GM10248 (cell line): ENCODE data around the gene GNG7.
"Not testable (repeated sequence)": the region's sequence is repeated elsewhere in the genome, so short reads cannot be mapped to it uniquely, and the experiment has no call there.

Source experiments
- CTCF ChIA-PET: fragments of 300-600 bp; sonication (Branson Sonifier 250); formaldehyde crosslinking; extraction: SDS; loops from one replicate; lab custom pipeline; 2021; ENCODE audit warnings: antibody characterized with exemption; lab: Yijun Ruan, JAX
- POLR2A ChIA-PET: fragments of 350-650 bp; sonication (Branson Sonifier 250); formaldehyde crosslinking; extraction: SDS; loops from one replicate; lab custom pipeline; 2020; ENCODE audit warnings: antibody characterized with exemption; lab: Yijun Ruan, JAX
- DNase-seq: peaks from one replicate; pipeline ENCODE4 v3.0.0; 2012; ENCODE audit errors: extremely low spot score
- TF ChIP-seq, protein P1 (sequence below): IDR thresholded peaks from 2 replicates; pipeline ENCODE4 v1.5.1; 2012; ENCODE audit warnings: mild to moderate bottlenecking, low read depth; ENCODE audit errors: extremely low read depth, missing control alignments, control extremely low read depth

The GNG7 gene

DNA sequence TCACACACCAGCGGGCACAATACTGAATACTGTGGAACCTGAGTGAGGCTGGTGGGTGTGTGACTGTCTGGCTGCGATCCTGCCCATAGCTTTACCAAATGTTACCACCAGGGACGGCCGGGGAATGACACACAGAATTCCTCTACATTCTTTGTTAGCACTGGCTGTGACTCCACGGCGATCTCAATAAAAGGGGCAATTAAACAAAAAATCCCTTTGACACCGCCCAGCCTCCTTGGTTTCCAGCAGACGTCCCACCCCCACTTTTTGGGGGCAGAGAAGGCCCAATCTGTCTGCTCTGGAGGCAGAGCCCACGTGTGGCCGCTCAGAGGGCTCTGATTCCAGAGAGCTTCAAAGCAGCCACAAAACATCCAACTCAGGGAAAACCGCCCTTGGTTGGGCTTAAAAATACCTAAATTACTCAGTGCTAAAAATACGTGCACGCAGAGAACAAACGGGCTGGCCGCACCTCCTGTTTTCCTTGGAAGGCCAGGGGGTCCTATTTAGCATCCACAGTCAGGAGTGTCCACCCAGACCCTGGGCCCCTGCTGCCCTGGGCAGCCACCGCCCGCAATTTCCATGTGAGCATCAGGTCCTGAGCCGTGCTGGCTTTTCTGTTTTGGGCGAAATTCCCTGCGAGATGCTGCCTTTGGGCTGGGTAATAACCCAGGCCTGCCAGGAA lies 178.7 kb downstream of the GNG7 start:
- TF ChIP-seq, protein P1, sequence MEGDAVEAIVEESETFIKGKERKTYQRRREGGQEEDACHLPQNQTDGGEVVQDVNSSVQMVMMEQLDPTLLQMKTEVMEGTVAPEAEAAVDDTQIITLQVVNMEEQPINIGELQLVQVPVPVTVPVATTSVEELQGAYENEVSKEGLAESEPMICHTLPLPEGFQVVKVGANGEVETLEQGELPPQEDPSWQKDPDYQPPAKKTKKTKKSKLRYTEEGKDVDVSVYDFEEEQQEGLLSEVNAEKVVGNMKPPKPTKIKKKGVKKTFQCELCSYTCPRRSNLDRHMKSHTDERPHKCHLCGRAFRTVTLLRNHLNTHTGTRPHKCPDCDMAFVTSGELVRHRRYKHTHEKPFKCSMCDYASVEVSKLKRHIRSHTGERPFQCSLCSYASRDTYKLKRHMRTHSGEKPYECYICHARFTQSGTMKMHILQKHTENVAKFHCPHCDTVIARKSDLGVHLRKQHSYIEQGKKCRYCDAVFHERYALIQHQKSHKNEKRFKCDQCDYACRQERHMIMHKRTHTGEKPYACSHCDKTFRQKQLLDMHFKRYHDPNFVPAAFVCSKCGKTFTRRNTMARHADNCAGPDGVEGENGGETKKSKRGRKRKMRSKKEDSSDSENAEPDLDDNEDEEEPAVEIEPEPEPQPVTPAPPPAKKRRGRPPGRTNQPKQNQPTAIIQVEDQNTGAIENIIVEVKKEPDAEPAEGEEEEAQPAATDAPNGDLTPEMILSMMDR = no peak
- DNase-seq = no peak
- POLR2A ChIA-PET = no interaction called here

DNA sequence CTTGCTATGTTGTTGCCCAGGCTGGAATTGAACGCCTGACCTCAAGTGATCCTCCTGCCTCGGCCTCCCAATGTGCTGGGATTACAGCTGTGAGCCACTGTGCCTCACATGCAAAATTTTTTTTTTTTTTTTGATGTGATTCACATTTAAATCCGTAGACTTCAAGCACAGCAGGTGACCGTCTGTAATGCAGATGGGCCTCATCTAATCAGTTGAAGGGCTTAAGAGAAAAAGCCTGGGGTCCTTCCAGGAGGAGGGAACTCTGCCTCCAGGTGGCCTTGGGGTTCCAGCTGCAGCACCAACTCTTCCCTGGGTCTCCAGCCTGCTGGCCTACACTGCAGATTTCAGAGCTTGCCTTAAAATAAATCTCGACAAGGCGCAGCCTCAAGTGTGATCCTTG lies 183.0 kb downstream of the GNG7 start:
- CTCF ChIA-PET = interaction anchor here (1.2 kb wide), 1 partner anchor 117 kb away, joined by 3 read pairs; no protein-coding TSS in a partner anchor
- POLR2A ChIA-PET = interaction anchor here (1.9 kb wide), 1 partner anchor 43 kb away, joined by 7 read pairs; the partner anchor contains the start of gene GADD45B
- TF ChIP-seq, protein P1 = no peak
- DNase-seq = no peak

More for the DNA sequence above, 178.7 kb downstream of the GNG7 start:
- CTCF ChIA-PET = interaction anchor here (1.7 kb wide), 1 partner anchor 12 kb away, joined by 3 read pairs; no protein-coding TSS in a partner anchor

DNA sequence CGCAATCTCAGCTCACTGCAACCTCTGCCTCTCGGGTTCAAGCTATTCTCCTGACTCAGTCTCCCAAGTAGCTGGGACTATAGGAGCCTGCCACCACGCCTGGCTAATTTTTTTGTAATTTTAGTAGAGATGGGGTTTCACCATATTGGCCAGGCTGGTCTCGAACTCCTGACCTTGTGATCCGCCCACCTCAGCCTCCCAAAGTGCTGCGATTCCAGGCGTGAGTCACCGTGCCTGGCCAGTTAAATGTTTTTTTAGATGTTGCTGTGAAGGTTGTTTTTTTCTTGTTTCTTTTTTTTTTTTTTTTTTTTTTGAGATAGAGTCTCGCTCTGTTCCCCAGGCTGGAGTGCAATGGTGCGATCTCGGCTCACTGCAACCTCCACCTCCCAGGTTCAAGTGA lies 183.6 kb downstream of the GNG7 start:
- POLR2A ChIA-PET, DNase-seq: not testable (repeated sequence)
- CTCF ChIA-PET = interaction anchor here (1.2 kb wide), 1 partner anchor 118 kb away, joined by 3 read pairs; no protein-coding TSS in a partner anchor

- DNase-seq = no peak
- TF ChIP-seq, protein P1 = no peak
- POLR2A ChIA-PET = no interaction called here
- CTCF ChIA-PET = no interaction called here
These were observed 184.5 kb downstream of the GNG7 start for GRCh38 chr19:2517881-2518601.

DNA sequence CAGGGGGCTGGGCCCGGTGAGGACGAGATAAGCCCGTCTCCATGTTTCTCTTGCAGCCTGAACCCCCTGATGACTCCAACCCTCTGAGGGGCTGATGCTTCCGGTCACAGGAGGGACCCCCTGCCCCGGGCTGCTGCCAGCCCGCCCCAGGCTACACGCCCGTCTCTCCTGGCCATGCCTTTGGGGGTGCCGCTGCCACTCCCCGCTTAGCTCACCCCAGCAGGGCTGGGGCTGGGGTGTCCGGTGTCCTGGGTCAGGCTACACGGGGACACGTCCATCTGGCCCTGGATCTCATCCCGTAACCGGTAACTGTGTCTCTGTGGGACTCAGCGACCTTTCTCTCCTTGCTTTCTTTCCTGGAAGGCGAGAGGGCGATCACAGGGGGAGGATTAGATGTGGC lies 185.8 kb downstream of the GNG7 start:
- CTCF ChIA-PET = interaction anchor here (0.8 kb wide), 1 partner anchor 36 kb away, joined by 4 read pairs; no protein-coding TSS in a partner anchor
- TF ChIP-seq, protein P1 = no peak
- DNase-seq = no peak
- POLR2A ChIA-PET = interaction anchor here (1.3 kb wide), 1 partner anchor 38 kb away, joined by 3 read pairs; no protein-coding TSS in a partner anchor

DNA sequence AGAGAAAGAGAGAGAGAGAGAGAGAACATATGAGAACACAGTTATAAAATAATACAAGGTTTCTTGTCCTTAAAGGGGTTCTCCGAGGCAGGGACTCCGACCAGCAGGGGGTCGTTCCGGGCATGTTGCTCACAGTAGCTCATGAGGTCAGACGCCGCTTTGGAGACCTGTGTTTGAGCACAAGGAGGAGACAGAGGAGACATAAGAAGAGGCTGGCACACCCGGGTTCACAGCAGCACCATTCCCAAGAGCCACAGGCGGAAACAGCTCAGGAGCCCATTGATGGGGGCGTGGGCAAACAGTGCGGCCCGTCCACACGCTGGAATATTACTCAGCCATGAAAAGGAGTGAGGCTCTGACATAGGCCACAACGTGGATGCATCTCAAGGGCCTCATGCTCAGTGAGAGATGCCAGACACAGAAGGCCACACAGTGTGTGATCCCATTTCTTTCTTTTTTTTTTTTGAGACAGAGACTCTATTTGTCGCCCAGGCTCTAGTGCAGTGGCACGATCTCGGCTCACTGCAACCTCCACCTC lies 187.4 kb downstream of the GNG7 start:
- ChIA-PET CTCF (no interaction called here), POLR2A (no interaction called here)
- no peak for DNase-seq
- TF ChIP-seq, protein P1 = no peak
